Memory B cell (primary cell): Measurements from ENCODE around the gene SUFU.
"Not testable (repeated sequence)": the region's sequence is repeated elsewhere in the genome, so short reads cannot be mapped to it uniquely, and the experiment has no call there.

Experiments
- ATAC-seq: fragments of 150-1000 bp; cut with Tn5 transposase; 2 replicates; pipeline ENCODE4 v1.10.0; 2021; ENCODE audit warnings: low read depth, mild to moderate bottlenecking, moderate library complexity
- DNase-seq, 2 donors: peaks; one replicate each; pipeline ENCODE4 v3.0.0; 2022; ENCODE audit warnings: low spot score in 2 of 2
- H3K27ac Mint-ChIP-seq: one replicate; pipeline ENCODE4 v1.8.0; 2022; ENCODE audit warnings: mild to moderate bottlenecking, moderate library complexity, mixed read lengths
- H3K27me3 Mint-ChIP-seq: one replicate; pipeline ENCODE4 v1.8.0; 2022; ENCODE audit warnings: mixed read lengths
- H3K36me3 Mint-ChIP-seq: one replicate; pipeline ENCODE4 v1.8.0; 2022; ENCODE audit warnings: mild to moderate bottlenecking, mixed read lengths
- H3K4me1 Mint-ChIP-seq: one replicate; pipeline ENCODE4 v1.8.0; 2022; ENCODE audit warnings: mixed read lengths
- H3K4me3 Mint-ChIP-seq: one replicate; pipeline ENCODE4 v1.8.0; 2022; ENCODE audit warnings: mild to moderate bottlenecking, moderate library complexity, mixed read lengths
- H3K9me3 Mint-ChIP-seq: one replicate; pipeline ENCODE4 v1.8.0; 2022; ENCODE audit warnings: mixed read lengths

Gene SUFU

GRCh38 chr10:102503264-102504178 is at the start of gene SUFU:
SUFU (plus strand) TSS chr10:102503972; CDS start chr10:102504153, 181 bp downstream.
- Mint-ChIP-seq H3K9me3 (no peaks in the 10 kb centered on the region), H3K4me3 (no peak within 1 kb of the TSS), H3K27ac (peak within 1 kb of the TSS; percentile 45), H3K27me3 (no peaks in the 10 kb centered on the region), H3K4me1 (peaks cover 12% of the 10 kb centered on the region), H3K36me3 (peaks cover 3% of the 10 kb centered on the region)
- ATAC-seq (peak; percentile 68), DNase-seq (peak; percentile 97 to 99)

DNA sequence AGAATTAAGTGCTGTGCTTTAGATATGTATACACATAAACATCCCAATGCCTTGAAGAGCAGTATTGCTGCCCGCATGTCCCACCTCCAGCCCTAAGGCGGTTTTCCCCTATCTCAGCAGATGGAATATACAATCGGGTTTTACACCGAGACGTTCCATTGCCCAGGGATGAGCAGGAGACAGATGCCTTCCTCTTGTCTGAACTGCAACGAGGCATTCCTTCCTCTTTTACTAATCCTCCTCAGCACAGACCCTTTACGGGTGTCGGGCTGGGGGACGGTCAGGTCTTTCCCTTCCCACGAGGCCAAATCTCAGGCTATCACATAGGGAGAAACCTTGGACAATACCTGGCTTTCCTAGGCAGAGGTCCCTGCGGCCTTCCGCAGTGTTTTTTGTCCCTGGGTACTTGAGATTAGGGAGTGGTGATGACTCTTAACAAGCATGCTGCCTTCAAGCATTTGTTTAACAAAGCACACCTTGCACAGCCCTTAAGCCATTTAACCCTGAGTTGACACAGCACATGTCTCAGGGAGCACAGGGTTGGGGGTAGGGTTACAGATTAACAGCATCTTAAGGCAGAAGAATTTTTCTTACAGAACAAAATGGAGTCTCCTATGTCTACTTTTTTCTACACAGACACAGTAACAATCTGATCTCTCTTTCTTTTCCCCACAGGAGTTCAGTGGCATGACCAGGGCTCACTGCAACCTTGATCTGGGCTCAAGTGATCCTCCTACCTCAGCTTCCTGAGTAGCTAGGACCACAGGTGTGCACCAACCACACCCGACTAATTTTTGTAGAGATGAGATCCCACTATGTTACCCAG is 48.9 kb upstream of the SUFU start:
- not testable (repeated sequence) for H3K27ac Mint-ChIP-seq, H3K9me3 Mint-ChIP-seq, H3K27me3 Mint-ChIP-seq, ATAC-seq, DNase-seq, H3K36me3 Mint-ChIP-seq, H3K4me3 Mint-ChIP-seq
- H3K4me1 Mint-ChIP-seq: peaks cover 13% of the 10 kb centered on the region

GRCh38 chr10:102455893-102456471 is 47.8 kb upstream of the SUFU start:
- H3K4me1 Mint-ChIP-seq: peaks cover 17% of the 10 kb centered on the region
- peaks cover 5% of the 10 kb centered on the region for H3K36me3 Mint-ChIP-seq
- H3K9me3 Mint-ChIP-seq: no peaks in the 10 kb centered on the region

GRCh38 chr10:102457591-102458150 is 46.1 kb upstream of the SUFU start:
- no peak overlapping the region for H3K4me3 Mint-ChIP-seq
- H3K36me3 Mint-ChIP-seq: peaks cover 5% of the 10 kb centered on the region

More at GRCh38 chr10:102455893-102456471, 47.8 kb upstream of the SUFU start:
- no peak for ATAC-seq
- Mint-ChIP-seq H3K27me3 (no peaks in the 10 kb centered on the region), H3K4me3 (no peak overlapping the region), H3K27ac (no peak overlapping the region)
- DNase-seq: no peak

GRCh38 chr10:102458656-102459055 is 45.1 kb upstream of the SUFU start:
- Mint-ChIP-seq H3K9me3 (no peaks in the 10 kb centered on the region), H3K36me3 (peaks cover 2% of the 10 kb centered on the region), H3K27me3 (no peaks in the 10 kb centered on the region), H3K4me1 (peaks cover 25% of the 10 kb centered on the region), H3K27ac (no peak overlapping the region), H3K4me3 (no peak overlapping the region)
- ATAC-seq: no peak
- DNase-seq: no peak

More at GRCh38 chr10:102457591-102458150, 46.1 kb upstream of the SUFU start:
- DNase-seq (no peak), ATAC-seq (no peak)
- Mint-ChIP-seq H3K4me1 (peaks cover 23% of the 10 kb centered on the region), H3K27ac (no peak overlapping the region), H3K9me3 (no peaks in the 10 kb centered on the region), H3K27me3 (no peaks in the 10 kb centered on the region)

- Mint-ChIP-seq H3K27ac (peak overlapping the region; percentile 96), H3K27me3 (no peaks in the 10 kb centered on the region), H3K9me3 (no peaks in the 10 kb centered on the region), H3K4me3 (peak overlapping the region; percentile 96), H3K4me1 (peaks cover 26% of the 10 kb centered on the region), H3K36me3 (peaks cover 2% of the 10 kb centered on the region)
- ATAC-seq: peak; percentile 7
- DNase-seq: no peak
Observed at GRCh38 chr10:102460836-102461186, 43.0 kb upstream of the SUFU start.

DNA sequence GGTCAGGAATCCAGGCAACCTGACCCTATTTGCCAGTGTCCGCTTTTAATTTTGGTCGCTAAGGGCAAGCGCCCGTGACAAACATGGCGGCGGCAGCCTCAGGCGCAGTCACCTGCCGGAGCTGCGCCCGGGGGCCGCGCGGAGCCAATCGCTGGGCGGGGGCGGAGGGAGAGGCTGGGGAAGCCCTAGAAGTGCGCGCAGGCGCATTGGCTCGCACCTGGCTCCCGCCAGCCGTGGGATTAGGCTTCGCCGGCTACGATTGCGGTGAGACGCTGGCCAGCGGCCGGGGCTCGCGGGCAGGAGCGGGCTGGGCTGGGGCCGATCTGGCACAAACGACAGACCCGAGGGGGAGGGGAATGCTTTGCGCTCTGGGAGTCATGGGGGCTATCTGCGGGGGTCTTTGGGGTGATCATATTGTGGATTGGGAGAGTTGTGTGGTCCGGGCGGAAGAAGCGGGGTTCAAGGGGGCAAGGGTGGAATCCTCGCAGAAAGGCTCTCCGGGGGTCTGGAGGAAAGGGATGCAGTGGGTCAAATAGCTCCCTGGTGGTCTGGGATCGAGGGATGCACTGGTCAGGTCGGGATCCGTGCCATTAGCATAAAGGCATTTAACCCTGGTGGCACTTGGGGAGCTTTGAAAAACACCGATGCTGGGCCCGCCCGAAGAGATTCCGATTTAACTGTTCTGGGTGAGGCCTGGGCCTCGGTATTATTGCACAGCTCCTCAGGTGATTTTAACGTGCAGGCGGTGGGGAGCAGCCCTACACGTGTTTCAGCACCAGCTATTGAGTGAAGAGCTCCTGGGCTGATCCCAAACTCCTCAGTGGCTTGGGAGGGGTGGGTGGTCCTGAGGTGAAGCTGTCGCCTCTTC is 42.4 kb upstream of the SUFU start:
- no peaks in the 10 kb centered on the region for H3K27me3 Mint-ChIP-seq
- H3K4me1 Mint-ChIP-seq: peaks cover 26% of the 10 kb centered on the region
- H3K36me3 Mint-ChIP-seq: peaks cover 2% of the 10 kb centered on the region
- H3K9me3 Mint-ChIP-seq: no peaks in the 10 kb centered on the region
- peak; percentile 86 to 90 for DNase-seq
- peak; percentile 99 for ATAC-seq
- H3K4me3 Mint-ChIP-seq: peak overlapping the region; percentile 96
- H3K27ac Mint-ChIP-seq: peak overlapping the region; percentile 96

DNA sequence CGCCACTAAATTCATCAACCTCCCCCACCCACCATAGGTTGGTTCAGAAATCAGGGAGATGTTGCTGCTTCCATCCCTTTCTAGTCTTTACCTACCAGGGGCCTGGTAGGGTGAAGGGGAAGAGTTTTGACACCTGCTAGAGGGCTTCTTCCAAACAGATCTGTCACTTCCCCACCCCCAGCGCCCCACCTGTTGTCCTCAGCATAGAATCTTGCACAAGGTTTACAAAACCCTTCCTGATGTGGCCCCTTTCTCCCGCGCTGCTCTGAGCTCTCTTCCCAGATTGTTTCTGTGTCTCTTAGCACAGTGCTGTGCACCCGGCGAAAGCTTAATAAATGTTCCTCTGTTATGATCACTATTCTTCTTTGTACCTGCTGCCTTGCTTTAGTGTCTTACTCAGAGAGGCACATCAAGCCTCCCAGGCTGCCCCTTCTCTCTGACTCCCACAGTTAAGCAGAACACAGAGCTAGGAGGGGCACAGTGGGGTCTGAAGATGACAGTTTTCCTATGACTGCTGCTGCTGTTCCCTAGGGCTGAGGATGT is 41.2 kb upstream of the SUFU start:
- ATAC-seq (no peak), DNase-seq (no peak)
- peaks cover 26% of the 10 kb centered on the region for H3K4me1 Mint-ChIP-seq
- no peak overlapping the region for H3K27ac Mint-ChIP-seq
- H3K27me3 Mint-ChIP-seq: no peaks in the 10 kb centered on the region
- no peaks in the 10 kb centered on the region for H3K9me3 Mint-ChIP-seq
- peak overlapping the region; percentile 96 for H3K4me3 Mint-ChIP-seq
- H3K36me3 Mint-ChIP-seq: no peaks in the 10 kb centered on the region

- Mint-ChIP-seq H3K27me3 (no peaks in the 10 kb centered on the region), H3K9me3 (no peaks in the 10 kb centered on the region), H3K4me1 (peaks cover 29% of the 10 kb centered on the region), H3K4me3 (no peak overlapping the region), H3K27ac (peak overlapping the region; percentile 45), H3K36me3 (no peaks in the 10 kb centered on the region)
- DNase-seq (no peak), ATAC-seq (no peak)
Observed at GRCh38 chr10:102463983-102464382, 39.8 kb upstream of the SUFU start.

GRCh38 chr10:102465466-102465865 is 38.3 kb upstream of the SUFU start:
- Mint-ChIP-seq H3K4me1 (peaks cover 27% of the 10 kb centered on the region), H3K4me3 (no peak overlapping the region), H3K27ac (no peak overlapping the region), H3K36me3 (no peaks in the 10 kb centered on the region), H3K9me3 (no peaks in the 10 kb centered on the region), H3K27me3 (no peaks in the 10 kb centered on the region)
- no peak for ATAC-seq
- DNase-seq: no peak

DNA sequence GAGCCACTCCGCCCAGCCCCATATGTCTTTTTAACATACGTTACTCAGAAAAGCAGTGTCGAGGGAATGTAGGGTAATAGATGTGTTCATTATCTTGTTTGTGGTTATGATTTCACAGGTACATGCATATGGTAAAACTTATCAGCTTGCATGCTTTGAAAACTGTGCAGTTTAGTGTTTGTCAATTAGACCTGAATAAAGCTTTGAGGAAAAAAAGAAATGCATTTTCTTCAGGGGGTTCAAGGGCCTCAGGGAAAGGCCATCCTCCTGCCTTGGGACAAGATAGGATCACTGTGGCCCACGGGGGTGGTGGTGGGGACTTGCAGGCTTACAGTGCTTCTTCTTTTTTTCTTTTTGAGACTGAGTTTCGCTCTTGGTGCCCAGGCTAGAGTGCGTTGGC is 36.5 kb upstream of the SUFU start:
- H3K36me3 Mint-ChIP-seq: peaks cover 1% of the 10 kb centered on the region
- DNase-seq: no peak

GRCh38 chr10:102467971-102468438 is 35.8 kb upstream of the SUFU start:
- peaks cover 1% of the 10 kb centered on the region for H3K36me3 Mint-ChIP-seq
- peaks cover 8% of the 10 kb centered on the region for H3K4me1 Mint-ChIP-seq
- no peak overlapping the region for H3K27ac Mint-ChIP-seq
- no peak overlapping the region for H3K4me3 Mint-ChIP-seq
- no peaks in the 10 kb centered on the region for H3K27me3 Mint-ChIP-seq
- ATAC-seq: no peak
- DNase-seq: no peak
- no peaks in the 10 kb centered on the region for H3K9me3 Mint-ChIP-seq

More for the DNA sequence above, 36.5 kb upstream of the SUFU start:
- H3K4me3 Mint-ChIP-seq: no peak overlapping the region
- no peaks in the 10 kb centered on the region for H3K9me3 Mint-ChIP-seq
- no peak overlapping the region for H3K27ac Mint-ChIP-seq
- no peaks in the 10 kb centered on the region for H3K27me3 Mint-ChIP-seq
- peaks cover 14% of the 10 kb centered on the region for H3K4me1 Mint-ChIP-seq
- no peak for ATAC-seq

DNA sequence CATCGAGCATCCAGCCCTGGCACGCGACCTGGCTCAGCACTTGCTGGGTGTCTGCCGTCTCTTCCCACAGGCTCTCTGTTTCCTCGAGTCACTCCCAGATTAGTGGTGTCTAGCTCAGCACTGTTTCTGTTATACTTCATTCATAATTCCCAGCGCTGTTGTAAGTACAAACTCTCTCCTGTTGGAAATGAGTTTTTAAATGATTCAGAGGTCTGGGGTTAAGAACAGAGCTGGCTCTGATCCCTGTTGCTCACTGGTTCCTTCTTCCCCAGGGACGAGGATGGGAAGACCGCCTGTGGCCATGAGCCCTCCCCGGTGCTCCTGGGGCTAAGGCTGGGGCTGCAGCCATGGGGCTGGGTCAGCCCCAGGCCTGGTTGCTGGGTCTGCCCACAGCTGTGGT is 35.1 kb upstream of the SUFU start:
- Mint-ChIP-seq H3K9me3 (no peaks in the 10 kb centered on the region), H3K36me3 (peaks cover 1% of the 10 kb centered on the region), H3K4me1 (peaks cover 3% of the 10 kb centered on the region), H3K27me3 (no peaks in the 10 kb centered on the region), H3K4me3 (no peak overlapping the region), H3K27ac (no peak overlapping the region)
- ATAC-seq: no peak
- DNase-seq: no peak
